Activated T-cell treated with anti-CD3 and anti-CD28 coated beads, Interleukin-2, amount 50 U/mL, for 1 hour (primary cell): ENCODE data around the gene SLC7A8.
"Not testable (repeated sequence)": the region's sequence is repeated elsewhere in the genome, so short reads cannot be mapped to it uniquely, and the experiment has no call there.

Experiments
- DNase-seq: peaks from one replicate; pipeline ENCODE4 v3.0.0-alpha.2; 2020

Gene SLC7A8

GRCh38 chr14:23113431-23114119 lies 69.9 kb downstream of the SLC7A8 start:
- DNase-seq, result no peak

GRCh38 chr14:23112359-23113178 lies 70.9 kb downstream of the SLC7A8 start:
- no peak for DNase-seq

GRCh38 chr14:23110579-23111365 lies 72.7 kb downstream of the SLC7A8 start:
- DNase-seq, result no peak

- DNase-seq, result no peak
Observed at GRCh38 chr14:23109769-23110168, 73.7 kb downstream of the SLC7A8 start.

- not testable (repeated sequence) for DNase-seq
Observed at GRCh38 chr14:23108169-23108568, 75.3 kb downstream of the SLC7A8 start.

GRCh38 chr14:23107620-23108019 lies 75.8 kb downstream of the SLC7A8 start:
- DNase-seq, result not testable (repeated sequence)

GRCh38 chr14:23106747-23107045 lies 76.8 kb downstream of the SLC7A8 start:
- no peak for DNase-seq

- DNase-seq, result no peak
Observed at GRCh38 chr14:23105348-23105824, 78.1 kb downstream of the SLC7A8 start.

GRCh38 chr14:23104591-23105347 lies 78.7 kb downstream of the SLC7A8 start, which contains the start of gene CIROP:
Gene CIROP (minus strand): TSS chr14:23104989. CDS start chr14:23104920, 69 bp downstream.
- DNase-seq, result no peak

- no peak for DNase-seq
Observed at GRCh38 chr14:23104070-23104590, 79.3 kb downstream of the SLC7A8 start.

GRCh38 chr14:23103581-23103980 lies 79.9 kb downstream of the SLC7A8 start:
- DNase-seq, result no peak

GRCh38 chr14:23102801-23103200 lies 80.7 kb downstream of the SLC7A8 start:
- DNase-seq, result no peak

- no peak for DNase-seq
Observed at GRCh38 chr14:23101986-23102625, 81.4 kb downstream of the SLC7A8 start.

GRCh38 chr14:23101213-23101970 lies 82.1 kb downstream of the SLC7A8 start:
- no peak for DNase-seq

- DNase-seq, result no peak
Observed at GRCh38 chr14:23099212-23099861, 84.1 kb downstream of the SLC7A8 start.

- DNase-seq, result no peak
Observed at GRCh38 chr14:23097786-23098185, 85.7 kb downstream of the SLC7A8 start.

- peak; percentile 87 for DNase-seq
Observed at GRCh38 chr14:23095196-23096108, 88.0 kb downstream of the SLC7A8 start, which contains the start of gene C14orf119. Gene C14orf119 (plus strand): TSS chr14:23095505. CDS start chr14:23097659, 2,154 bp downstream.

GRCh38 chr14:23094666-23095195 lies 88.7 kb downstream of the SLC7A8 start, which contains the start of gene ACIN1:
Gene ACIN1 (minus strand): TSS chr14:23095136. CDS start chr14:23095112, 24 bp downstream.
- peak; percentile 99 for DNase-seq
